ENCODE results near the gene EPS15. TPM values are rescaled to one million over a fixed set of nuclear protein-coding genes. Genes with fewer than 3 reads are reported as not detected.

The EPS15 gene
- total and polyA plus RNA-seq, 2 experiments from 2014 or later: 31.0 to 76.5 TPM

DNA sequence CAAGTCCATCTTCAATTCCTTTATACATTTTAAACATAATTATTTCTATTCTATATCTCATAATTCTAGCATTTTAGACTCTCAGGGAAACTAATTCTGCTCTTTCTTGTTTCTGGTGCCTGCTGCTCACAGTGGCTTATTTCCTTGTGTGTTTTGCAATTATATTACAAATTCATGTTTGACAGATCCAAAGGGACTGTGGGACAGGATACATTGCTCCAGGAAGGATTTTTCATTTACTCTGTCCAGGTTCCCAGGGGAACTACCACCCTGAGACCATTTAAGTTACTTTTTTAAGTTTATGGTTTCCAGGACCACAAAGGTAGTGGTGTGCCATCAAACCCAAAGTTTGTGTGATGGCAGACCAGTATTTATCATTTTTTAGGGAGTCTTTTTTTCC lies 195.3 kb downstream of the EPS15 start:
- Histone ChIP-seq H3K4me1 (ENCODE audit: insufficient read depth) (0 out of 2 replicates have a peak, but pooled peaks cover 10% of the 10 kb centered on the region), H3K4me3 (no peak overlapping the region), H3K4me2 (no peak overlapping the region), H3K27ac (ENCODE audit: low read depth) (no peak overlapping the region), H3K27me3 (ENCODE audit: insufficient read depth) (no peaks in the 10 kb centered on the region), H3K36me3 (ENCODE audit: insufficient read depth) (no peaks in the 10 kb centered on the region), H2AFZ (no peak overlapping the region), H4K20me1 (replicated peaks; ENCODE audit: insufficient read depth) (no peaks in the 10 kb centered on the region), H3K79me2 (replicated peaks; ENCODE audit: insufficient read depth) (no peaks in the 10 kb centered on the region), H3K9me2 (ENCODE audit: insufficient read depth) (no peaks in the 10 kb centered on the region), H3F3A (replicated peaks; ENCODE audit: low read depth) (no peaks in the 10 kb centered on the region)
- no peak for ATAC-seq
- no peak overlapping the region for H3K4me3 Mint-ChIP-seq
- H3K27ac Mint-ChIP-seq: no peak overlapping the region
- no peak for DNase-seq (ENCODE audit: low spot score)
- no peaks in the 10 kb centered on the region for H3K9me3 Mint-ChIP-seq
- no peak for TF ChIP-seq NANOG (IDR thresholded peaks at IDR 0.05; ENCODE audit: borderline replicate concordance)
- no peak for TF ChIP-seq EZH2 (IDR thresholded peaks at IDR 0.05; ENCODE audit: low read depth, unreplicated experiment)
- TF ChIP-seq, protein P1, sequence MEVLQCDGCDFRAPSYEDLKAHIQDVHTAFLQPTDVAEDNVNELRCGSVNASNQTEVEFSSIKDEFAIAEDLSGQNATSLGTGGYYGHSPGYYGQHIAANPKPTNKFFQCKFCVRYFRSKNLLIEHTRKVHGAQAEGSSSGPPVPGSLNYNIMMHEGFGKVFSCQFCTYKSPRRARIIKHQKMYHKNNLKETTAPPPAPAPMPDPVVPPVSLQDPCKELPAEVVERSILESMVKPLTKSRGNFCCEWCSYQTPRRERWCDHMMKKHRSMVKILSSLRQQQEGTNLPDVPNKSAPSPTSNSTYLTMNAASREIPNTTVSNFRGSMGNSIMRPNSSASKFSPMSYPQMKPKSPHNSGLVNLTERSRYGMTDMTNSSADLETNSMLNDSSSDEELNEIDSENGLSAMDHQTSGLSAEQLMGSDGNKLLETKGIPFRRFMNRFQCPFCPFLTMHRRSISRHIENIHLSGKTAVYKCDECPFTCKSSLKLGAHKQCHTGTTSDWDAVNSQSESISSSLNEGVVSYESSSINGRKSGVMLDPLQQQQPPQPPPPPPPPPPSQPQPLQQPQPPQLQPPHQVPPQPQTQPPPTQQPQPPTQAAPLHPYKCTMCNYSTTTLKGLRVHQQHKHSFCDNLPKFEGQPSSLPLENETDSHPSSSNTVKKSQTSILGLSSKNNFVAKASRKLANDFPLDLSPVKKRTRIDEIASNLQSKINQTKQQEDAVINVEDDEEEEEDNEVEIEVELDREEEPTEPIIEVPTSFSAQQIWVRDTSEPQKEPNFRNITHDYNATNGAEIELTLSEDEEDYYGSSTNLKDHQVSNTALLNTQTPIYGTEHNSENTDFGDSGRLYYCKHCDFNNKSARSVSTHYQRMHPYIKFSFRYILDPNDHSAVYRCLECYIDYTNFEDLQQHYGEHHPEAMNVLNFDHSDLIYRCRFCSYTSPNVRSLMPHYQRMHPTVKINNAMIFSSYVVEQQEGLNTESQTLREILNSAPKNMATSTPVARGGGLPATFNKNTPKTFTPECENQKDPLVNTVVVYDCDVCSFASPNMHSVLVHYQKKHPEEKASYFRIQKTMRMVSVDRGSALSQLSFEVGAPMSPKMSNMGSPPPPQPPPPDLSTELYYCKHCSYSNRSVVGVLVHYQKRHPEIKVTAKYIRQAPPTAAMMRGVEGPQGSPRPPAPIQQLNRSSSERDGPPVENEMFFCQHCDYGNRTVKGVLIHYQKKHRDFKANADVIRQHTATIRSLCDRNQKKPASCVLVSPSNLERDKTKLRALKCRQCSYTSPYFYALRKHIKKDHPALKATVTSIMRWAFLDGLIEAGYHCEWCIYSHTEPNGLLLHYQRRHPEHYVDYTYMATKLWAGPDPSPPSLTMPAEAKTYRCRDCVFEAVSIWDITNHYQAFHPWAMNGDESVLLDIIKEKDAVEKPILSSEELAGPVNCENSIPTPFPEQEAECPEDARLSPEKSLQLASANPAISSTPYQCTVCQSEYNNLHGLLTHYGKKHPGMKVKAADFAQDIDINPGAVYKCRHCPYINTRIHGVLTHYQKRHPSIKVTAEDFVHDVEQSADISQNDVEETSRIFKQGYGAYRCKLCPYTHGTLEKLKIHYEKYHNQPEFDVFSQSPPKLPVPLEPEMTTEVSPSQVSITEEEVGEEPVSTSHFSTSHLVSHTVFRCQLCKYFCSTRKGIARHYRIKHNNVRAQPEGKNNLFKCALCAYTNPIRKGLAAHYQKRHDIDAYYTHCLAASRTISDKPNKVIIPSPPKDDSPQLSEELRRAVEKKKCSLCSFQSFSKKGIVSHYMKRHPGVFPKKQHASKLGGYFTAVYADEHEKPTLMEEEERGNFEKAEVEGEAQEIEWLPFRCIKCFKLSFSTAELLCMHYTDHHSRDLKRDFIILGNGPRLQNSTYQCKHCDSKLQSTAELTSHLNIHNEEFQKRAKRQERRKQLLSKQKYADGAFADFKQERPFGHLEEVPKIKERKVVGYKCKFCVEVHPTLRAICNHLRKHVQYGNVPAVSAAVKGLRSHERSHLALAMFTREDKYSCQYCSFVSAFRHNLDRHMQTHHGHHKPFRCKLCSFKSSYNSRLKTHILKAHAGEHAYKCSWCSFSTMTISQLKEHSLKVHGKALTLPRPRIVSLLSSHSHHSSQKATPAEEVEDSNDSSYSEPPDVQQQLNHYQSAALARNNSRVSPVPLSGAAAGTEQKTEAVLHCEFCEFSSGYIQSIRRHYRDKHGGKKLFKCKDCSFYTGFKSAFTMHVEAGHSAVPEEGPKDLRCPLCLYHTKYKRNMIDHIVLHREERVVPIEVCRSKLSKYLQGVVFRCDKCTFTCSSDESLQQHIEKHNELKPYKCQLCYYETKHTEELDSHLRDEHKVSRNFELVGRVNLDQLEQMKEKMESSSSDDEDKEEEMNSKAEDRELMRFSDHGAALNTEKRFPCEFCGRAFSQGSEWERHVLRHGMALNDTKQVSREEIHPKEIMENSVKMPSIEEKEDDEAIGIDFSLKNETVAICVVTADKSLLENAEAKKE (CRISPR knock-in tag; IDR thresholded peaks at IDR 0.05): no peak
- TF ChIP-seq, protein P2, sequence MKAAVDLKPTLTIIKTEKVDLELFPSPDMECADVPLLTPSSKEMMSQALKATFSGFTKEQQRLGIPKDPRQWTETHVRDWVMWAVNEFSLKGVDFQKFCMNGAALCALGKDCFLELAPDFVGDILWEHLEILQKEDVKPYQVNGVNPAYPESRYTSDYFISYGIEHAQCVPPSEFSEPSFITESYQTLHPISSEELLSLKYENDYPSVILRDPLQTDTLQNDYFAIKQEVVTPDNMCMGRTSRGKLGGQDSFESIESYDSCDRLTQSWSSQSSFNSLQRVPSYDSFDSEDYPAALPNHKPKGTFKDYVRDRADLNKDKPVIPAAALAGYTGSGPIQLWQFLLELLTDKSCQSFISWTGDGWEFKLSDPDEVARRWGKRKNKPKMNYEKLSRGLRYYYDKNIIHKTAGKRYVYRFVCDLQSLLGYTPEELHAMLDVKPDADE (IDR thresholded peaks at IDR 0.05): no peak
- no peak for TF ChIP-seq POLR2AphosphoS5 (IDR thresholded peaks at IDR 0.05; ENCODE audit: low read depth)
- TF ChIP-seq STAT1 (IDR thresholded peaks at IDR 0.05; ENCODE audit: unreplicated experiment): no peak
- TF ChIP-seq CREB1 (CRISPR knock-in tag; IDR thresholded peaks at IDR 0.05; ENCODE audit: low read depth): no peak
- TF ChIP-seq, protein P3, sequence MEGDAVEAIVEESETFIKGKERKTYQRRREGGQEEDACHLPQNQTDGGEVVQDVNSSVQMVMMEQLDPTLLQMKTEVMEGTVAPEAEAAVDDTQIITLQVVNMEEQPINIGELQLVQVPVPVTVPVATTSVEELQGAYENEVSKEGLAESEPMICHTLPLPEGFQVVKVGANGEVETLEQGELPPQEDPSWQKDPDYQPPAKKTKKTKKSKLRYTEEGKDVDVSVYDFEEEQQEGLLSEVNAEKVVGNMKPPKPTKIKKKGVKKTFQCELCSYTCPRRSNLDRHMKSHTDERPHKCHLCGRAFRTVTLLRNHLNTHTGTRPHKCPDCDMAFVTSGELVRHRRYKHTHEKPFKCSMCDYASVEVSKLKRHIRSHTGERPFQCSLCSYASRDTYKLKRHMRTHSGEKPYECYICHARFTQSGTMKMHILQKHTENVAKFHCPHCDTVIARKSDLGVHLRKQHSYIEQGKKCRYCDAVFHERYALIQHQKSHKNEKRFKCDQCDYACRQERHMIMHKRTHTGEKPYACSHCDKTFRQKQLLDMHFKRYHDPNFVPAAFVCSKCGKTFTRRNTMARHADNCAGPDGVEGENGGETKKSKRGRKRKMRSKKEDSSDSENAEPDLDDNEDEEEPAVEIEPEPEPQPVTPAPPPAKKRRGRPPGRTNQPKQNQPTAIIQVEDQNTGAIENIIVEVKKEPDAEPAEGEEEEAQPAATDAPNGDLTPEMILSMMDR (conservative IDR thresholded peaks at IDR 0.05; ENCODE audit: low read depth in 2 of 2): no peak
- TF ChIP-seq, protein P4, sequence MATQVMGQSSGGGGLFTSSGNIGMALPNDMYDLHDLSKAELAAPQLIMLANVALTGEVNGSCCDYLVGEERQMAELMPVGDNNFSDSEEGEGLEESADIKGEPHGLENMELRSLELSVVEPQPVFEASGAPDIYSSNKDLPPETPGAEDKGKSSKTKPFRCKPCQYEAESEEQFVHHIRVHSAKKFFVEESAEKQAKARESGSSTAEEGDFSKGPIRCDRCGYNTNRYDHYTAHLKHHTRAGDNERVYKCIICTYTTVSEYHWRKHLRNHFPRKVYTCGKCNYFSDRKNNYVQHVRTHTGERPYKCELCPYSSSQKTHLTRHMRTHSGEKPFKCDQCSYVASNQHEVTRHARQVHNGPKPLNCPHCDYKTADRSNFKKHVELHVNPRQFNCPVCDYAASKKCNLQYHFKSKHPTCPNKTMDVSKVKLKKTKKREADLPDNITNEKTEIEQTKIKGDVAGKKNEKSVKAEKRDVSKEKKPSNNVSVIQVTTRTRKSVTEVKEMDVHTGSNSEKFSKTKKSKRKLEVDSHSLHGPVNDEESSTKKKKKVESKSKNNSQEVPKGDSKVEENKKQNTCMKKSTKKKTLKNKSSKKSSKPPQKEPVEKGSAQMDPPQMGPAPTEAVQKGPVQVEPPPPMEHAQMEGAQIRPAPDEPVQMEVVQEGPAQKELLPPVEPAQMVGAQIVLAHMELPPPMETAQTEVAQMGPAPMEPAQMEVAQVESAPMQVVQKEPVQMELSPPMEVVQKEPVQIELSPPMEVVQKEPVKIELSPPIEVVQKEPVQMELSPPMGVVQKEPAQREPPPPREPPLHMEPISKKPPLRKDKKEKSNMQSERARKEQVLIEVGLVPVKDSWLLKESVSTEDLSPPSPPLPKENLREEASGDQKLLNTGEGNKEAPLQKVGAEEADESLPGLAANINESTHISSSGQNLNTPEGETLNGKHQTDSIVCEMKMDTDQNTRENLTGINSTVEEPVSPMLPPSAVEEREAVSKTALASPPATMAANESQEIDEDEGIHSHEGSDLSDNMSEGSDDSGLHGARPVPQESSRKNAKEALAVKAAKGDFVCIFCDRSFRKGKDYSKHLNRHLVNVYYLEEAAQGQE (IDR thresholded peaks at IDR 0.05; ENCODE audit: unreplicated experiment): no peak
- TF ChIP-seq ZNF114 (CRISPR knock-in tag; IDR thresholded peaks at IDR 0.05): no peak
- no peak for TF ChIP-seq EZH2phosphoT487 (IDR thresholded peaks at IDR 0.05; ENCODE audit: unreplicated experiment)
- TF ChIP-seq ZNF331 (CRISPR knock-in tag; IDR thresholded peaks at IDR 0.05; ENCODE audit: low read depth): no peak
- peaks cover 3% of the 10 kb centered on the region for H3K27me3 Mint-ChIP-seq (ENCODE audit: insufficient read depth, low read depth, poor library complexity)
- no peaks in the 10 kb centered on the region; the same call in 2 of the 3 replicates for H3K36me3 Mint-ChIP-seq (ENCODE audit: low read depth)
- peaks cover 12% of the 10 kb centered on the region for H3K4me1 Mint-ChIP-seq
